Endothelial cell of umbilical vein (primary cell): ENCODE data around the gene C2orf42.

ENCODE experiments used
- EZH2 ChIP-seq: IDR thresholded peaks from 2 replicates; pipeline ENCODE4 v1.6.1; 2012; ENCODE audit warnings: borderline replicate concordance, low read depth, mild to moderate bottlenecking, moderate library complexity, low read length, inconsistent platforms; ENCODE audit not compliant: severe bottlenecking
- JUN ChIP-seq: IDR thresholded peaks from 2 replicates; pipeline ENCODE4 v1.6.1; 2011; ENCODE audit warnings: borderline replicate concordance, low read depth; ENCODE audit not compliant: insufficient read length, insufficient read depth
- POLR2A ChIP-seq: IDR thresholded peaks from 2 replicates; pipeline ENCODE4 v1.6.1; 2012; ENCODE audit warnings: low read depth, mild to moderate bottlenecking, control low read depth, low read length
- POLR2AphosphoS5 ChIP-seq: IDR thresholded peaks from 2 replicates; pipeline ENCODE4 v1.6.1; 2012; ENCODE audit warnings: low read depth, mild to moderate bottlenecking, control low read depth, low read length, moderate library complexity; ENCODE audit not compliant: insufficient read depth
- TF ChIP-seq, protein P1 (sequence below), 2 donors: IDR thresholded peaks; 1 replicate in 1 of 2; 2 replicates in 1 of 2; pipeline ENCODE4 v1.5.1; 2011; ENCODE audit warnings: low read length in 2 of 2, mild to moderate bottlenecking in 2 of 2, moderate library complexity in 2 of 2, control low read depth in 1 of 2, inconsistent platforms in 1 of 2, low read depth in 1 of 2; ENCODE audit not compliant: insufficient read depth in 1 of 2; ENCODE audit errors: extremely low read depth in 1 of 2

DNA sequence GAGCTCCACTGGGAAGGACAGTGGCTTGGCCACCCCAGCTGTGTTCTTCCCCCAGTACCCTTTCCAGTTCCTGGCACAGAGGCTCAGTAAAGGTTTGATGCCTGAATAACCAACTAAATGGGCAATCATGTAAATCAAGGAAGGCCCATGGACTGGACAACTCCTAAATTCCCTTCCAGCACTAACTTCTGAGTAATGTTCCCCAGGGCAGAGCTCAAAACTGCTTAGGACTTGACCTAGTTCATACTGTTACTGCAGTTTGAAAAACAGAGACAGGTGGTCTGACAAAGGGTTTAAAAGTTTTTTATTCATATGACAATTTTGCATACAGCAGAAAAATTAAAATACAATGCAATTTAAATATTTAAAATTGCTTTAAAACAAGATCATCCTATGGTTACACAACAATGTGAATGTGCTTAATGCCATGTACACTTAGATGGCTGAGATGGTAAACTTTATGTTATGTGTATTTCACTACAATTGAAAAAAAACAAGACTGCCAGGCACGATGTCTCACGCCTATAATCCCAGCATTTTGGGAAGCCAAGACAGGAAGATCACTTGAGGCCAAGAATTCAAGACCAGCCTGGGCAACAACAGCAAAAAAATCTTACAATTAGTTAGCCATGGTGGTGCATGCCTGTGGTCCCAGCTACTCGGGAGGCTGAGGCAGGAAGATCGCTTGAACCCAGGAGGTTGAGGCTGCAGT, 77.3 kb downstream of the C2orf42 start:
- TF ChIP-seq, protein P1, sequence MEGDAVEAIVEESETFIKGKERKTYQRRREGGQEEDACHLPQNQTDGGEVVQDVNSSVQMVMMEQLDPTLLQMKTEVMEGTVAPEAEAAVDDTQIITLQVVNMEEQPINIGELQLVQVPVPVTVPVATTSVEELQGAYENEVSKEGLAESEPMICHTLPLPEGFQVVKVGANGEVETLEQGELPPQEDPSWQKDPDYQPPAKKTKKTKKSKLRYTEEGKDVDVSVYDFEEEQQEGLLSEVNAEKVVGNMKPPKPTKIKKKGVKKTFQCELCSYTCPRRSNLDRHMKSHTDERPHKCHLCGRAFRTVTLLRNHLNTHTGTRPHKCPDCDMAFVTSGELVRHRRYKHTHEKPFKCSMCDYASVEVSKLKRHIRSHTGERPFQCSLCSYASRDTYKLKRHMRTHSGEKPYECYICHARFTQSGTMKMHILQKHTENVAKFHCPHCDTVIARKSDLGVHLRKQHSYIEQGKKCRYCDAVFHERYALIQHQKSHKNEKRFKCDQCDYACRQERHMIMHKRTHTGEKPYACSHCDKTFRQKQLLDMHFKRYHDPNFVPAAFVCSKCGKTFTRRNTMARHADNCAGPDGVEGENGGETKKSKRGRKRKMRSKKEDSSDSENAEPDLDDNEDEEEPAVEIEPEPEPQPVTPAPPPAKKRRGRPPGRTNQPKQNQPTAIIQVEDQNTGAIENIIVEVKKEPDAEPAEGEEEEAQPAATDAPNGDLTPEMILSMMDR (IDR thresholded peaks at IDR 0.05; ENCODE audit: extremely low read depth in 1 of 2, insufficient read depth in 1 of 2, low read depth in 1 of 2, low read length in 2 of 2) = no peak
- TF ChIP-seq POLR2AphosphoS5 (no peak), EZH2 (no peak), POLR2A (no peak), JUN (no peak)
